Measurements from ENCODE around the gene TRIM40. TPM values are rescaled to one million over a fixed set of nuclear protein-coding genes. Genes with fewer than 3 reads are reported as not detected.
"Not testable (repeated sequence)": the region's sequence is repeated elsewhere in the genome, so short reads cannot be mapped to it uniquely, and the experiment has no call there.

The TRIM40 gene
- total RNA-seq, 1 donor from 2014 or later, result not detected

- no peak for DNase-seq (ENCODE audit: low spot score)
- intact Hi-C loops (cut with DNase I), result no loop called here
These were observed 24.3 kb downstream of the TRIM40 start for GRCh38 chr6:30160008-30160784.

GRCh38 chr6:30160785-30161531 lies 25.0 kb downstream of the TRIM40 start, which contains the start of gene TRIM10:
TRIM10 (minus strand) TSS chr6:30161211; CDS start chr6:30160858, 353 bp downstream.
- DNase-seq (ENCODE audit: low spot score), result no peak
- intact Hi-C loops (cut with DNase I), result no loop called here

- intact Hi-C loops (cut with DNase I), result no loop called here
These were observed 26.5 kb downstream of the TRIM40 start for GRCh38 chr6:30162265-30163089.

GRCh38 chr6:30163090-30163917 lies 27.4 kb downstream of the TRIM40 start, which contains the start of gene TRIM15:
TRIM15 (plus strand) TSS chr6:30163546; CDS start chr6:30163685, 139 bp downstream.
- intact Hi-C loops (cut with DNase I), result no loop called here

More at GRCh38 chr6:30162265-30163089, 26.5 kb downstream of the TRIM40 start:
- DNase-seq (ENCODE audit: low spot score), result no peak

GRCh38 chr6:30163918-30164654 lies 28.1 kb downstream of the TRIM40 start:
- intact Hi-C loops (cut with DNase I), result no loop called here
- no peak for DNase-seq (ENCODE audit: low spot score)

More at GRCh38 chr6:30163090-30163917, 27.4 kb downstream of the TRIM40 start, which contains the start of gene TRIM15:
- DNase-seq (ENCODE audit: low spot score), result no peak

- no peak for DNase-seq (ENCODE audit: low spot score)
- intact Hi-C loops (cut with DNase I), result no loop called here
These were observed 28.8 kb downstream of the TRIM40 start for GRCh38 chr6:30164714-30165113.

- DNase-seq (ENCODE audit: low spot score); intact Hi-C loops (cut with DNase I): not testable (repeated sequence)
These were observed 29.3 kb downstream of the TRIM40 start for GRCh38 chr6:30165238-30165637.

- intact Hi-C loops (cut with DNase I), result no loop called here
- no peak for DNase-seq (ENCODE audit: low spot score)
These were observed 31.2 kb downstream of the TRIM40 start for GRCh38 chr6:30167101-30167500.

- intact Hi-C loops (cut with DNase I), result no loop called here
These were observed 32.8 kb downstream of the TRIM40 start for GRCh38 chr6:30168741-30169140.

GRCh38 chr6:30169658-30170614 lies 34.0 kb downstream of the TRIM40 start:
- intact Hi-C loops (cut with DNase I), result no loop called here
- no peak for DNase-seq (ENCODE audit: low spot score)

More at GRCh38 chr6:30168741-30169140, 32.8 kb downstream of the TRIM40 start:
- no peak for DNase-seq (ENCODE audit: low spot score)

GRCh38 chr6:30171677-30172471 lies 35.9 kb downstream of the TRIM40 start:
- DNase-seq (ENCODE audit: low spot score), result no peak
- intact Hi-C loops (cut with DNase I), result no loop called here

- intact Hi-C loops (cut with DNase I), result no loop called here
- DNase-seq (ENCODE audit: low spot score), result no peak
These were observed 36.7 kb downstream of the TRIM40 start for GRCh38 chr6:30172681-30173080.

- intact Hi-C loops (cut with DNase I), result no loop called here
- no peak for DNase-seq (ENCODE audit: low spot score)
These were observed 39.8 kb downstream of the TRIM40 start for GRCh38 chr6:30175765-30176164.

GRCh38 chr6:30178837-30179236 lies 42.9 kb downstream of the TRIM40 start:
- no peak for DNase-seq (ENCODE audit: low spot score)
- intact Hi-C loops (cut with DNase I), result no loop called here

GRCh38 chr6:30180145-30180544 lies 44.2 kb downstream of the TRIM40 start:
- intact Hi-C loops (cut with DNase I), result no loop called here
- no peak for DNase-seq (ENCODE audit: low spot score)

- intact Hi-C loops (cut with DNase I), result no loop called here
These were observed 48.6 kb downstream of the TRIM40 start for GRCh38 chr6:30184417-30185031.

More at GRCh38 chr6:30184417-30185031, 48.6 kb downstream of the TRIM40 start:
- no peak for DNase-seq (ENCODE audit: low spot score)

Data from cardiac septum (tissue), 1 donor.